ENCODE data around the gene ERBB2. TPM values are rescaled to one million over a fixed set of nuclear protein-coding genes. Genes with fewer than 3 reads are reported as not detected.

The ERBB2 gene
- total RNA-seq, 1 donor from 2014 or later, result 75.2 TPM

DNA sequence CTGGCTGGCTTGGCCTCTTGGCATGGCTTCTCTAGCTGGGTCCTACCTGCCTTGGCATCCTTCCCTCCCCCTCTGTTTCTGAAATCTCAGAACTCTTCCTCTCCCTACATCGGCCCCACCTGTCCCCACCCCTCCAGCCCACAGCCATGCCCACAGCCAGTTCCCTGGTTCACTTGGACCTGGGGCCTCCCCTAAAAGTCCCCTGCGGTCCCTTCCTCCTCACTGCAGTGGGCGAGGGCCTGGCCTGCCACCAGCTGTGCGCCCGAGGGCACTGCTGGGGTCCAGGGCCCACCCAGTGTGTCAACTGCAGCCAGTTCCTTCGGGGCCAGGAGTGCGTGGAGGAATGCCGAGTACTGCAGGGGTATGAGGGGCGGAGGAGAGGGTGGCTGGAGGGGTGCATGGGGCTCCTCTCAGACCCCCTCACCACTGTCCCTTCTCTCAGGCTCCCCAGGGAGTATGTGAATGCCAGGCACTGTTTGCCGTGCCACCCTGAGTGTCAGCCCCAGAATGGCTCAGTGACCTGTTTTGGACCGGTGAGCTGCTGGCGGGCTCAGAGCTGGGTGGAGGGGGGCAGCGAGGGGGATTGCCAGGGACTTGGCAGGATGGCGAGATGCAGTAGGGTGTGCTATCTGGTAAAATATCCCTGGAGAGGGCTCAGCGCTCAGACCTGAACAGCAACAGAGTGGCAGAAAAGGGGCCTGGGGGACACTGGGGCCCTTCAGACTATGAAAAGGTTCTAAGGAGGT lies 16.4 kb downstream of the ERBB2 start:
- H3K36me3 Mint-ChIP-seq, result peaks cover 22% of the 10 kb centered on the region
- no peak overlapping the region for H3K27ac Mint-ChIP-seq
- H3K9ac ChIP-seq, result no peak overlapping the region
- no peak overlapping the region for H3K4me3 ChIP-seq
- H3K4me2 ChIP-seq, result no peak overlapping the region
- H3K27me3 ChIP-seq, result no peaks in the 10 kb centered on the region
- no peak overlapping the region for H3K4me3 Mint-ChIP-seq
- DNase-seq (ENCODE audit: low spot score), result no peak
- peaks cover 4% of the 10 kb centered on the region for H3K27me3 Mint-ChIP-seq (ENCODE audit: insufficient read depth, low read depth)
- no peaks in the 10 kb centered on the region for H3K9me3 ChIP-seq (ENCODE audit: low read depth)
- no peaks in the 10 kb centered on the region for H3K4me1 ChIP-seq
- H3F3A ChIP-seq (ENCODE audit: low read depth), result peaks cover under 1% of the 10 kb centered on the region
- no peak overlapping the region for H3K27ac ChIP-seq
- no peak overlapping the region for H2AFZ ChIP-seq (replicated peaks)
- no peaks in the 10 kb centered on the region for H3K9me3 Mint-ChIP-seq
- H3K36me3 ChIP-seq, result no peaks in the 10 kb centered on the region
- H3K4me1 Mint-ChIP-seq, result no peaks in the 10 kb centered on the region
- TF ChIP-seq, protein P1, sequence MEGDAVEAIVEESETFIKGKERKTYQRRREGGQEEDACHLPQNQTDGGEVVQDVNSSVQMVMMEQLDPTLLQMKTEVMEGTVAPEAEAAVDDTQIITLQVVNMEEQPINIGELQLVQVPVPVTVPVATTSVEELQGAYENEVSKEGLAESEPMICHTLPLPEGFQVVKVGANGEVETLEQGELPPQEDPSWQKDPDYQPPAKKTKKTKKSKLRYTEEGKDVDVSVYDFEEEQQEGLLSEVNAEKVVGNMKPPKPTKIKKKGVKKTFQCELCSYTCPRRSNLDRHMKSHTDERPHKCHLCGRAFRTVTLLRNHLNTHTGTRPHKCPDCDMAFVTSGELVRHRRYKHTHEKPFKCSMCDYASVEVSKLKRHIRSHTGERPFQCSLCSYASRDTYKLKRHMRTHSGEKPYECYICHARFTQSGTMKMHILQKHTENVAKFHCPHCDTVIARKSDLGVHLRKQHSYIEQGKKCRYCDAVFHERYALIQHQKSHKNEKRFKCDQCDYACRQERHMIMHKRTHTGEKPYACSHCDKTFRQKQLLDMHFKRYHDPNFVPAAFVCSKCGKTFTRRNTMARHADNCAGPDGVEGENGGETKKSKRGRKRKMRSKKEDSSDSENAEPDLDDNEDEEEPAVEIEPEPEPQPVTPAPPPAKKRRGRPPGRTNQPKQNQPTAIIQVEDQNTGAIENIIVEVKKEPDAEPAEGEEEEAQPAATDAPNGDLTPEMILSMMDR (IDR thresholded peaks at IDR 0.05), result no peak
- TF ChIP-seq EZH2phosphoT487 (IDR thresholded peaks at IDR 0.05) (no peak), EZH2 (IDR thresholded peaks at IDR 0.05) (no peak)
- H4K20me1 ChIP-seq (ENCODE audit: low read depth), result peaks cover 6% of the 10 kb centered on the region
- H3K79me2 ChIP-seq (ENCODE audit: low read depth), result no peaks in the 10 kb centered on the region

DNA sequence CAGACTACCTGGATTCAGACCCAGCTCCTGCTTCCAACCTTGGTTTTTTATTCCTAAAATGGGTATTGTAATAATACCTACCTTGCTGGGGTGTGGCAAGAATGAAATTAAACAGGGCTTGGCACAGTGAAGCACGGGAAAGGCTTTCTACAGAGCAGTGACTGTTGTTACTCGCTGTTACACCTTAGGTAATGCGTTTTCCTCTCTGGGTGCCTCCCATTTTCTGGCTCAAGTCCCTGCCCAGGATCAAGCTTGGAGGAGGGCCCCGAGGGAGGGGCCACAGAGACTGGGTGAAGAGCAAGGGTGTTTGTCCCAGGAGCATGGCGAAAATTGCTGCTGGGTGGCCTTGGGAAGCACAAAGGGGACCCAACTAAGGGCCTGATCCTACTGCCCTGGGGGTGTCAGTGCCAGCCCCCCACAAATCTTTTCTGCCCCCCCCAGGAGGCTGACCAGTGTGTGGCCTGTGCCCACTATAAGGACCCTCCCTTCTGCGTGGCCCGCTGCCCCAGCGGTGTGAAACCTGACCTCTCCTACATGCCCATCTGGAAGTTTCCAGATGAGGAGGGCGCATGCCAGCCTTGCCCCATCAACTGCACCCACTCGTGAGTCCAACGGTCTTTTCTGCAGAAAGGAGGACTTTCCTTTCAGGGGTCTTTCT lies 17.1 kb downstream of the ERBB2 start:
- Histone ChIP-seq H3K27ac (no peak overlapping the region), H3K27me3 (no peaks in the 10 kb centered on the region), H3K79me2 (ENCODE audit: low read depth) (no peaks in the 10 kb centered on the region), H2AFZ (replicated peaks) (no peak overlapping the region), H3K9ac (no peak overlapping the region), H3K4me3 (no peak overlapping the region), H3K4me1 (no peaks in the 10 kb centered on the region), H3K36me3 (no peaks in the 10 kb centered on the region), H3K4me2 (no peak overlapping the region), H3F3A (ENCODE audit: low read depth) (peaks cover 3% of the 10 kb centered on the region), H4K20me1 (ENCODE audit: low read depth) (peaks cover 6% of the 10 kb centered on the region), H3K9me3 (ENCODE audit: low read depth) (no peaks in the 10 kb centered on the region)
- peaks cover 20% of the 10 kb centered on the region for H3K36me3 Mint-ChIP-seq
- H3K4me1 Mint-ChIP-seq, result no peaks in the 10 kb centered on the region
- DNase-seq (ENCODE audit: low spot score), result no peak
- no peak overlapping the region for H3K4me3 Mint-ChIP-seq
- no peak overlapping the region for H3K27ac Mint-ChIP-seq
- H3K9me3 Mint-ChIP-seq, result no peaks in the 10 kb centered on the region
- TF ChIP-seq, protein P1 (IDR thresholded peaks at IDR 0.05), result no peak
- no peak for TF ChIP-seq EZH2phosphoT487 (IDR thresholded peaks at IDR 0.05)
- TF ChIP-seq EZH2 (IDR thresholded peaks at IDR 0.05), result no peak
- H3K27me3 Mint-ChIP-seq (ENCODE audit: insufficient read depth, low read depth), result peaks cover 4% of the 10 kb centered on the region

DNA sequence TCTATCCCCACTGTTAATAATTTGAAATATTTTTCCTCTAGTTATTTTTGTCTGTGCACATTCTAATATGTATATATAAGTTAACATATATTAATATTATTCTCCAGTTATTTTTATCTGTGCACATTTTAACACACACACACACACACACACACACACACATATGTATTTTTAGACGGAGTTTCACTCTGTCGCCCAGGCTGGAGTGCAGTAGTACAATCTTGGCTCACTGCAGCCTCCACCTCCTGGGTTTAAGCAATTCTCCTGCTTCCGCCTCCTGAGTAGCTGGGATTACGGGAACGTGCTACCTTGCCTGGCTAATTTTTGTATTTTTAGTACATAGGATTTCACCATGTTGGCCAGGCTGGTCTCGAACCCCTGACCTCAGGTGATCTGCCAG lies 17.8 kb downstream of the ERBB2 start:
- H3K4me2 ChIP-seq, result no peak overlapping the region
- peaks cover 3% of the 10 kb centered on the region for H3F3A ChIP-seq (ENCODE audit: low read depth)
- Mint-ChIP-seq H3K27me3 (ENCODE audit: insufficient read depth, low read depth) (peaks cover 4% of the 10 kb centered on the region), H3K36me3 (peaks cover 18% of the 10 kb centered on the region), H3K4me3 (no peak overlapping the region), H3K27ac (no peak overlapping the region), H3K9me3 (no peaks in the 10 kb centered on the region), H3K4me1 (no peaks in the 10 kb centered on the region)
- no peak overlapping the region for H3K9ac ChIP-seq
- no peak overlapping the region for H3K27ac ChIP-seq
- H4K20me1 ChIP-seq (ENCODE audit: low read depth), result peaks cover 9% of the 10 kb centered on the region
- H3K27me3 ChIP-seq, result no peaks in the 10 kb centered on the region
- no peaks in the 10 kb centered on the region for H3K9me3 ChIP-seq (ENCODE audit: low read depth)
- no peaks in the 10 kb centered on the region for H3K36me3 ChIP-seq
- TF ChIP-seq EZH2 (IDR thresholded peaks at IDR 0.05) (no peak), EZH2phosphoT487 (IDR thresholded peaks at IDR 0.05) (no peak)
- TF ChIP-seq, protein P1 (IDR thresholded peaks at IDR 0.05), result no peak
- H2AFZ ChIP-seq (replicated peaks), result no peak overlapping the region
- H3K79me2 ChIP-seq (ENCODE audit: low read depth), result no peaks in the 10 kb centered on the region
- H3K4me3 ChIP-seq, result no peak overlapping the region
- DNase-seq (ENCODE audit: low spot score), result no peak
- no peaks in the 10 kb centered on the region for H3K4me1 ChIP-seq

Measured in neural progenitor cell (in vitro differentiated cells).